Measurements from ENCODE around the gene AP3B2.

Gene AP3B2

GRCh38 chr15:82689147-82689546, 20.5 kb downstream of the AP3B2 start:
- DNase-seq, result no peak

GRCh38 chr15:82688691-82689090, 21.0 kb downstream of the AP3B2 start:
- no peak for DNase-seq

DNA sequence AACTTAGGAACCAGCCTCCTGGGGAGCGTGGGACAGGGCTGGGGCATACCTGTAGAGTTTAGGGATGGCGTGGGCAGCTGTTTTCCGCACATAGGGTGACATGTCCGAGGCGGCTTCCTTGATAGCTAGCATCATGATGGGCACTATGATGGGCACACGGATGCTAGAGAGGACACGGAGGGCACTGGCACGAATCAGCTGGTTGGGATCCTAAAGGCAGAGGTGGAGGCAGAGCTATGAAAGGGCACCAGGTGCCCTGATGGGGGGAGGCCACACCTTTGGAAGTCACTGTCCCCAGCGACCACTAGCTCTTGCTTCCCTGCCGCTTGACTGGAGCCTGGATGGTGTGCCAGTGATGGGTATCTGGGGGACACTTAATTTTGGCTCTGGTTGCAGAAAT, 28.3 kb downstream of the AP3B2 start:
- DNase-seq, result no peak

DNA sequence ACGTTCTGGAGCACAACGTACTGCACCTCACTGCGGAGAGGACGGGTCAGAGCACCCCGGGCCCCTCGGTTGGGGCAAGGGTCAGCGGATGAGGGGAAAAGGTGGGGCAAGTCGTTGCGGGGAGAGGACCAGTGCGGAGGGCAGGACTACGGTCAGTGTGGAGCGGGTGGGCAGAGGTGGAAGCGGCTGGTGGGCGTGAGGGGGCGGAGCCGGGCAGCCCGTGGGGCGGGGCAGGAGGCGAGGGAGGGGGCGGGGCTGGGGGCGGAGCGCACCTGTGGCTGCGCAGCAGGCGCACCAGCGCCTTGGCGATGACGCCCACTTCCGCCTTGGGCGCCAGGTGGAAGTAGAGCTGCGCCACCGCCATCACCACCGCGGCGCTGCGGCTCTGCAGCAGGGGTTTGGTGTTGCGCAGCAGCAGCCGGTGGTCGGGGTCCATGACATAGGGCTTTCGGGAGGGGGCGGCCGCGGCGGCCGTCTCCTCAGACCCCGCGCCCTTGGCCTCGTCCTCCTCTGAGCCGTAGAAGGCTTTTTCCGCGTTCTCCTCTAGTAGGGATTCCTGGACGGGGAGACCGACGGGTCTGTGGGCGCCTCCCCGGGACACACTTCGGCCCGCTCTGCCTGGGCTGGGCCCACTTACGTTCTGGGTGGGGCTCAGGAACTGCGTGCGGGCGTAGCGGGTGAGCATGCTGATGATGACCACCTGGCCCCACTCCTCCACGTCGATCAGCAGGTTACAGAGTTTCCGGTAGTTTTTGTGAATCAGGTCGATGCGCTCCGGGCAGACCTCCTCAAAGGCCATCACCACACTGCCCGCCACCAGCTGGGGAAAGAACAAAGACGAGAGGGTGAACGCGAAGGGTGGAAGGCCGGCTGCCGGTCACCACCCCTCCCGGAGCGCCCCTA, 29.2 kb downstream of the AP3B2 start:
- DNase-seq, result no peak

DNA sequence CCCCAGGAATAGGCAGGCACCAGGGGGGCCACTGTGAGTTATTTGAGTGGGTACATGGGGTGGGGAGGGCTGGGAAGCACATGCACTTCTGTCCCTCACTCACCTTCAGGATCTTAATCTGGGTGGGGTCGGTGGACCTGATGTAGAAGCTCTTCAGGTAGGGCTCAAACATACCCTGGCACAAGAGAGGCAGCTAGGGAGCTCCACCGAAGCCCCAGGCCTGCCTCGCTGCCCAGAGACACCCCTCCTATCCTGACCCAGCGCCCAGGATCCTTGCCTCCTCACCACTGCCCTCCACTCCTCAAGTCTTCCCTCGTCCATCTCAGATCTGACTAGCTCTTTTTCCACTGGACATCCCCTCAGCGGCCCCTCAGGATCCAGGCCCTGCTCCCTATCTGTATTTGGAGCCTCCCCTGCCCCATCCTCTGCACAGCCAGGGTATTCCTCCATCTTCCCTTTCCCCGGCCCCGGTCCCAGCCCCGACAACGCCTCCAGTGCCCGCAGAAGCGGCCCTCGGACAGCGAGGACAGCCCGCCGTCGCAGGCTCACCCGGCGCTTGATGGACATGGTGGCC, 30.0 kb downstream of the AP3B2 start:
- no peak for DNase-seq

DNA sequence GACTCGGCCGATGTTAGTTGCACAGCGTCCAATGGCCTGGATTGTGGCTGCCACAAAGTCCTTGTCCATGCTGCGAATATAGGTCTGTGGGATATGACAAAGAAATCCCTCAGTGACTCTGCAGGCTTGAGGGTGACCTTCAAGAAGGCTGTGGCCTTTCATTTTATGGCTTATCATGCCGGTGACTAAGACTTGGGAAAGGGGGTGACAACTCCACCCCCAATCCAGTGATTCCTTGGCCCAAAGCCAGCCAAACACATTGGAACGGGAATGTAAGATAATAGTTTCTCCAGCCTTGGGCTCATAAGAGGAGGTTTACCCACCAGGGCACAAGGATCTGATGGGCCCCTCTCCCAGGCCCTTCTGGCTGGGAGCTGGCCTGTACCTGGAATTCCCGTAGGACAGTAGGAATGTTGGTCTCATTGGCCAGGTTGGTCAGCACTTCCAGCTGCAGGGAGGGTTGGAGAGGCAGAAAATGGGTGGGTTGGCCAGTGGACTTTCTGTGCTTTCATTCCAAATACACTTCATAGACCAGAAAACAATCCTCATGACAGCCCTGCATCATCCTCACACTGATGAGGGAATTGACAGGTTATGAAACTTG, 31.9 kb downstream of the AP3B2 start:
- no peak for DNase-seq

- DNase-seq, result no peak
Observed at GRCh38 chr15:82674873-82675272, 34.8 kb downstream of the AP3B2 start.

DNA sequence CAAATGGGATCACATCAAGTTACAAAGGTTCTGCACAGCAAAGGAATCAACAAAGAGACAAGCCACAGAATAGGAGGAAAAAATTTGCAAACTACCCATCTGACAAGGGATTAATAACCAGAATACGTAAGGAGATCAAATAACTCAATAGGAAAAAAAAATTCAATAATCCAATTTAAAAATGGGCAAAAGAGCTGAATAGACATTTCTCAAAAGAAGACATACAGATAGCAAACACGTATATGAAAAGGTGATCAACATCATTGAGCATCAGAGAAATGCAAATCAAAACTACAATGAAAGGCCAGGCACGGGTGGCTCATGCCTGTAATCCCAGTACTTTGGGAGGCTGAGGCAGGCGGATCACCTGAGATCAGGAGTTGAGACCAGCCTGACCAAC, 39.0 kb downstream of the AP3B2 start:
- no peak for DNase-seq

DNA sequence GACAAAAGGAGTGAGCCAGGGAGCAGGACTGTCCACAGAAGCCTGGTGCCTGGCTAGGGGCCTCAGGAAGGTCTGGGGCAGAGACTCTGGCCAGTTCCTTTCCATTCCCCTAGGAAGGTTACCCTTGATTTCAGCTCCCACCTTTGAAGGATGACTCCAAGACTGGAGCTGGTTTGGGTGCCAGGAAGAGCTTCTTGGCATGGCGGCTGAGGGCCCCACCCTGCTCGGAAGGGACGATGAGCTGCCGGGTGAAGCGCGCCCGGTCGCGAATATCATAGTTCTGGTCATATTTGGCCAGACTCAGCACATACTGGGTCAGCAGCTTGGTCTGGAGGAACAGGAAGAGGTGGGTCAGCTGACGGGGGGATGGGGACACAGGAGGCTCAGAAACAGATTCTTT, 43.1 kb downstream of the AP3B2 start:
- DNase-seq, result no peak

DNA sequence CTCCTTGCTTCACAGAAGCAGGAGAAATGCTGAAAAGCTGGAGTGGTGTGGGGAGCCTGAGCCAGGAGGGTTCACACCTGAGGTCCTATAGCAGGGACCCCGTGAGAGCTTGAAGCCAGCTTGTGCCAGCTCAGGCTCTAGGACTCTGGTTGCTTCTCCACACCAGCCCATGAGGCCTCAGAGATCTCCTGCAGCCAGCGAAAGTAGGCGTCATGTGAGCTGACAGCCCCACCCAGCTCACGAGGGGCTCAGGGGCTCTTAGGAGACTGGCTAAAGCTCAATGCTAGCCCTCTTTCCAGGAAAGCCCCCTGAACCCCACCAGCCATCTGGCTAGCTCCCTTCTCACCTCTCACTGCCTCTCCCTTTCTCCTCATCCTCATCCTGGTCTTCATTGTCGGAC, 45.7 kb downstream of the AP3B2 start:
- no peak for DNase-seq

DNA sequence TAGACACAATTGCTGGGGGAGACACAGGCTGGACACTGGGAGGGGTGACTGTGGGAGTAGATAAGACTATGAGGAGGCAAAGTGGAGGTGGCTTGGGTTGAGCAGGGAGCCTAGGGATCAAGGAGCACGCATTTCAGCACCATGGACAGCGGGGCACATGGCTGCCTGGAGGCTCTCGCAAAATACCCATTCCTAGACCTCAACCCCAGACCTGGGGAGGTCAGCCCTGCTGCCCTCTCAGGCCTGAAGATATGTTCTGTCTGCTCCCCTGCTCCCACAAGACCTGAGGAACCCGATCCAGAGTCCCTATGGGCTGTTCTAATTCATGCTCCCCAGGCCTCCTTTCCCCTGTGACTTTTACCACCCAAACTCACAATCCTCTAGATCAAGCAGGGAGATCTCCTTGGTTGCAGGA, 46.5 kb downstream of the AP3B2 start:
- no peak for DNase-seq

- no peak for DNase-seq
Observed at GRCh38 chr15:82662641-82663040, 47.0 kb downstream of the AP3B2 start.

DNA sequence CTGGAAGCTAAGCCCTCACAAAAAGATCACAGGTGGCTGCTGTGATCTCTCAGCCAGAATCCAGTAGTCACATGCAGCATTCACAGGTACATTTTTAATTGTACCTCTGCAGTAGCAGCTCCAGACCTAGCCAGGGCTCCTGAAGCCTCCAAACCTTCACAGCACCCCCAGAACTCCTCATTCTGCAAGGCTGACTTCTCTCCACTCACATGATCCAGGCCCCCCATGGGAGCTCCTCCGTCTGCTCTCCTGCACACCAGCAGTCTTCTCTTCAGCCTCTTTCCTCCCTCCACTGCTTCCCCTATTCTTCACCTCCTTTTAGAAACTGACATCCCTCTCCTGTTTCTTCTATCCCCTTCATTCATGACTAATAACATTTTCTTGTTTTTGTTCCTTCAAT, 49.3 kb downstream of the AP3B2 start:
- no peak for DNase-seq

GRCh38 chr15:82656641-82657266, 52.9 kb downstream of the AP3B2 start:
- no peak for DNase-seq

- no peak for DNase-seq
Observed at GRCh38 chr15:82655606-82656005, 54.1 kb downstream of the AP3B2 start.

GRCh38 chr15:82653483-82654168, 56.0 kb downstream of the AP3B2 start:
- no peak for DNase-seq

GRCh38 chr15:82651708-82652107, 58.0 kb downstream of the AP3B2 start:
- DNase-seq, result no peak

DNA sequence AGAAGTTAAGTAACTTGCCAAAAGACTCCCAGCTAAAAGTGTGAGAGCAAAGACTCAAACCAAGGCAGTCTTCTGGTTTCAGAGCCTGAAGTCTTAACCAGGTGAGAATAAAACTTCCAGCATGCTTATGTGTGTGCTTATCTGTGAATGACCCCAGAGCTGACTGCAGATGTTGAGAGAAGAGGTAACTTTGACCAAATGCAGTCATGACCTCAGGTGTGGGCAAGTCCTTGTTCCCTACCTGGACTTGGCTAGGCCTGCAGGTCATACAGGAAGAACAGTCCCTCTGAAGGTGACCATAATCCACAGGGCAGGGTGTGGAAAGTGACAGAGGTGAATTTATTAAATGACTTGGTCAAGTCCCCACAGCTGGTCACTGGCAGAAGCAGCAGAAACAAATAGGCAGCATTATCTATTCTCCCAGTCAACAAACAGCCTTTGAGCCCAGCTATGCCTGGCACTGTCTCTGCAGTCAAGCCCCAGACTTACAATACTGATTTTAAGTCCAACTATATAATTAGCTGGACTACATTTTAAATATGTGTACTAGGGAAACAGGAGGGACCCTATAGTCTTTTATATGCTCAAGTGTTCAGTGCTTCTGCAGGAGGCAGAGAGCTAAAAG, 59.5 kb downstream of the AP3B2 start:
- no peak for DNase-seq

DNA sequence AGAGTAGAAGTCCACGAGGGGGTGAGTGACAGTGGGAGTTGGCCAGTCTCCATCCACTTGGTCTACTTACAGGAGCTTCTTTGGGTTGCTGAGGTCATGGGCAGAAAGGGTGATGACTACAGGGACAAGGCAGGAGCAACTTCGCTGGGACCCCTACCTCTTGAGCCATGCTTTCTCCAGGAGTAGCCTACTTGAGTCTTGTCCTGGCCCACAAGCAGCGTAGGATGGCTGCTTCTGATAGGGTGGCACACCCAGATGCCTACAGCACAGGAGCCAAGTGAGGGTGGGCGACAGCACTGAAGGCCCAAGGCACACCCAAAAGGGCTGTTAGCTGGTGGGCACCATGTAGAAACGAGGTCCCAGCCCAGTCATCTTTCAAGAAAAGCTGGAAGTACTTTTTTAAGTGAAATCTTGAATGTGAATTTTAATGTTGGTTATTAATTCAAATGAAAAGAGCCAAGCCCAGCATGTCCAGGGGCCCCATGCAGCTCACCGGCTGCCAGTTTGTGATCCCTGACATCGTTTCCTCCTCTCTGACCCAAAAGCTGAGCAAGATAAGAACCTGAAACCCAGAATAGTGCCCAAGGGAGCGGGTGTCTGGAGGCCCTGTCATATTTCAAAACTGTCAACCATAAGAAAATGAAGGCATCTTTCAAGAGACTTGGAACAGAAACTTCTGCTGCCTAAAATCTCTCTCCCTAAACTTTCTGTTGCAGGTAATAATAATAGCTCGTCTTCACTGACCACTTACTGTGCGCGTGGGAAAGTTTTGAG, 60.3 kb downstream of the AP3B2 start:
- DNase-seq, result no peak

GRCh38 chr15:82648257-82649103, 61.2 kb downstream of the AP3B2 start:
- DNase-seq, result no peak

- no peak for DNase-seq
Observed at GRCh38 chr15:82647835-82648256, 61.8 kb downstream of the AP3B2 start.

Measured in DMS79 treated with DMSO at 0.1 percent for 48 hours (cell line).